SK-N-SH treated with all-trans-retinoic acid at 6 μM for 48 hours (cell line): ENCODE results near the gene BCKDHA.

ENCODE experiments used
- BACH2 ChIP-seq: fragments of 250-450 bp; sonication (Bioruptor Pico); IDR thresholded peaks from 2 replicates; pipeline ENCODE4 v1.9.0; 2021; ENCODE audit warnings: mild to moderate bottlenecking, borderline replicate concordance
- CREB5 ChIP-seq: fragments of 250-450 bp; sonication (Bioruptor Pico); IDR thresholded peaks from 2 replicates; pipeline ENCODE4 v1.5.1; 2020; ENCODE audit warnings: low read depth, mild to moderate bottlenecking, moderate library complexity
- OSR1 ChIP-seq: fragments of 250-450 bp; sonication (Bioruptor Pico); IDR thresholded peaks from 2 replicates; pipeline ENCODE4 v1.8.0; 2022; ENCODE audit warnings: moderate library complexity, mild to moderate bottlenecking, inconsistent platforms
- PATZ1 ChIP-seq: fragments of 250-450 bp; sonication (Bioruptor Pico); IDR thresholded peaks from 2 replicates; pipeline ENCODE4 v1.8.0; 2020; ENCODE audit warnings: mild to moderate bottlenecking, moderate library complexity, borderline replicate concordance
- RARB ChIP-seq: fragments of 250-450 bp; sonication (Bioruptor Pico); IDR thresholded peaks from 2 replicates; pipeline ENCODE4 v1.8.0; 2021; ENCODE audit warnings: mild to moderate bottlenecking, moderate library complexity
- SNAI2 ChIP-seq: fragments of 250-450 bp; sonication (Bioruptor Pico); IDR thresholded peaks from 2 replicates; pipeline ENCODE4 v1.5.0; 2020; ENCODE audit warnings: mild to moderate bottlenecking, moderate library complexity
- ZFP3 ChIP-seq: fragments of 250-450 bp; sonication (Bioruptor Pico); IDR thresholded peaks from 2 replicates; pipeline ENCODE4 v1.5.0; 2020; ENCODE audit warnings: mild to moderate bottlenecking, moderate library complexity
- ZNF565 ChIP-seq: fragments of 450-650 bp; formaldehyde crosslinking; conservative IDR thresholded peaks from 2 replicates; pipeline ENCODE4 v1.5.0; 2020; ENCODE audit warnings: low read depth, mild to moderate bottlenecking, moderate library complexity

GRCh38 chr19:41364524-41365391 lies 32.9 kb upstream of the BCKDHA start:
- TF ChIP-seq CREB5 (CRISPR knock-in tag) (no peak), BACH2 (CRISPR knock-in tag) (no peak), OSR1 (no peak), PATZ1 (no peak), SNAI2 (CRISPR knock-in tag) (no peak), ZNF565 (no peak), ZFP3 (CRISPR knock-in tag) (no peak), RARB (no peak)
